DMS 273 (cell line): ENCODE data around the gene SUMF2.
"Not testable (repeated sequence)": the region's sequence is repeated elsewhere in the genome, so short reads cannot be mapped to it uniquely, and the experiment has no call there.

Experiments used
- DNase-seq: peaks from one replicate; lab custom pipeline; 2025; ENCODE audit not compliant: unreplicated experiment; lab: John Stamatoyannopoulos, UW

SUMF2 gene

GRCh38 chr7:56106108-56107073 is 42.3 kb downstream of the SUMF2 start, which contains the start of gene CHCHD2:
TSS of gene CHCHD2 (minus strand) at chr7:56106476. CDS start at chr7:56106413, 63 bp downstream.
- DNase-seq: peak; percentile 100

GRCh38 chr7:56107954-56108258 is 43.8 kb downstream of the SUMF2 start:
- DNase-seq: no peak

GRCh38 chr7:56110611-56111010 is 46.5 kb downstream of the SUMF2 start:
- no peak for DNase-seq

- not testable (repeated sequence) for DNase-seq
Observed at GRCh38 chr7:56112244-56112643, 48.2 kb downstream of the SUMF2 start.

GRCh38 chr7:56115852-56116538 is 51.9 kb downstream of the SUMF2 start, which contains the start of gene NUPR2:
TSS of gene NUPR2 (minus strand) at chr7:56116417. CDS start at chr7:56116314, 103 bp downstream.
- peak; percentile 32 for DNase-seq

GRCh38 chr7:56121440-56121839 is 57.4 kb downstream of the SUMF2 start:
- DNase-seq: no peak

- no peak for DNase-seq
Observed at GRCh38 chr7:56124981-56125380, 60.9 kb downstream of the SUMF2 start.

GRCh38 chr7:56125831-56126230 is 61.7 kb downstream of the SUMF2 start:
- no peak for DNase-seq

GRCh38 chr7:56127241-56127975 is 63.3 kb downstream of the SUMF2 start:
- DNase-seq: no peak
